Mucosa of descending colon (tissue), 3 donors: ENCODE measurements around the gene TM2D3. TPM values are rescaled to one million over a fixed set of nuclear protein-coding genes. Genes with fewer than 3 reads are reported as not detected.
A peak's percentile ranks its signal among the peaks of the same experiment; 100 is the strongest.

Source experiments
- ATAC-seq: fragments of 200-7000 bp; cut with Tn5 transposase; one replicate; pipeline ENCODE4 v1.9.1; 2020; ENCODE audit warnings: mild to moderate bottlenecking, moderate library complexity
- DNase-seq, 3 donors: peaks; one replicate each; pipeline ENCODE4 v3.0.0-alpha.2; 2020
- H3K36me3 ChIP-seq: fragments of 200-600 bp; one replicate; pipeline ENCODE4 v1.8.0; 2021; ENCODE audit warnings: low read depth, mild to moderate bottlenecking
- H3K4me1 ChIP-seq: fragments of 200-600 bp; one replicate; pipeline ENCODE4 v1.8.0; 2021; ENCODE audit warnings: low read depth, mild to moderate bottlenecking
- H3K4me3 ChIP-seq: fragments of 200-600 bp; one replicate; pipeline ENCODE4 v1.8.0; 2021; ENCODE audit warnings: mild to moderate bottlenecking
- H3K9me3 ChIP-seq: fragments of 200-600 bp; one replicate; pipeline ENCODE4 v1.8.0; 2021; ENCODE audit warnings: mild to moderate bottlenecking
- intact Hi-C, 2 donors: fragments of 100-400 bp; cut with DNase I in 1 of 2; cut with micrococcal nuclease in 1 of 2; formaldehyde crosslinking; loops; one replicate each; pipeline versions ENCODE4 v1.11.0 to v1.11.1; 2022; cut with DNase I, micrococcal nuclease
- total RNA-seq, 3 donors: library from RNA; stranded (reverse); fragmentation: NEBNext Ultra II Directional in 2 of 3; extraction: Animal tissue kit (Norgen Biotek cat#: 25700) in 2 of 3; gene quantifications; one replicate each; pipeline versions ENCODE4 v1.2.1 to v1.2.4, GENCODE V29; 2021 to 2023
- TF ChIP-seq, protein P1 (sequence below): fragments of 200-600 bp; IDR thresholded peaks from one replicate; pipeline ENCODE4 v1.8.0; 2022; ENCODE audit warnings: antibody characterized with exemption, mild to moderate bottlenecking
- donor health status: DM: no; HTN: no; CAD: no; lungs with moderate emphysema.
- donor health status: DM: no; HTN: no; CAD: no.
- donor health status: DM: no; HTN: yes; CAD: no.

TM2D3 gene
- total RNA-seq, 3 donors from 2014 or later: 30.9 to 54.0 (median 35.8) TPM

DNA sequence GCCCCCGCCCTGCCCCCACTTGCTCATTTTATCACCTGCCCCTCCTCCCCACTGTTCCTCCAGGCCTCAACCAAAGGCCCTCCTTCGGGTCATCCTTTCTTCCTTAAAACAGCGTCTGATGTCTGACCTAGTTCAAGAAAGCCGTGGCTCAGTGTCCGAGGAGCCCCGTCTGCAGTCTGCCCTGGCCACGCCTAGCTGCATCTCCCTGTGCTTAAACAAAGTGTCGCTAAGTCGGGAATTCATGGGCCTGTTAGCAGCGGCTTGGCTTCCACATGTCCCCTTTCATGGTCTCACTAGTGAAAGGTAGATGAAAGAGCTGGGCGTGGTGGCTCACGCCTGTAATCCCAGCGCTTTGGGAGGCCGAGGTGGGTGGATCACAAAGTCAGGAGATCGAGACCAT, 41.2 kb downstream of the TM2D3 start:
- TF ChIP-seq, protein P1, sequence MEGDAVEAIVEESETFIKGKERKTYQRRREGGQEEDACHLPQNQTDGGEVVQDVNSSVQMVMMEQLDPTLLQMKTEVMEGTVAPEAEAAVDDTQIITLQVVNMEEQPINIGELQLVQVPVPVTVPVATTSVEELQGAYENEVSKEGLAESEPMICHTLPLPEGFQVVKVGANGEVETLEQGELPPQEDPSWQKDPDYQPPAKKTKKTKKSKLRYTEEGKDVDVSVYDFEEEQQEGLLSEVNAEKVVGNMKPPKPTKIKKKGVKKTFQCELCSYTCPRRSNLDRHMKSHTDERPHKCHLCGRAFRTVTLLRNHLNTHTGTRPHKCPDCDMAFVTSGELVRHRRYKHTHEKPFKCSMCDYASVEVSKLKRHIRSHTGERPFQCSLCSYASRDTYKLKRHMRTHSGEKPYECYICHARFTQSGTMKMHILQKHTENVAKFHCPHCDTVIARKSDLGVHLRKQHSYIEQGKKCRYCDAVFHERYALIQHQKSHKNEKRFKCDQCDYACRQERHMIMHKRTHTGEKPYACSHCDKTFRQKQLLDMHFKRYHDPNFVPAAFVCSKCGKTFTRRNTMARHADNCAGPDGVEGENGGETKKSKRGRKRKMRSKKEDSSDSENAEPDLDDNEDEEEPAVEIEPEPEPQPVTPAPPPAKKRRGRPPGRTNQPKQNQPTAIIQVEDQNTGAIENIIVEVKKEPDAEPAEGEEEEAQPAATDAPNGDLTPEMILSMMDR: no peak
- Histone ChIP-seq H3K4me3 (no peak overlapping the region), H3K9me3 (no peaks in the 10 kb centered on the region), H3K36me3 (no peaks in the 10 kb centered on the region), H3K4me1 (peaks cover 2% of the 10 kb centered on the region)
- ATAC-seq (no peak), DNase-seq (no peak)
- intact Hi-C loops: no loop called here

- H3K4me1 ChIP-seq: no peaks in the 10 kb centered on the region
Observed at GRCh38 chr15:101610611-101611000, 41.6 kb downstream of the TM2D3 start.

DNA sequence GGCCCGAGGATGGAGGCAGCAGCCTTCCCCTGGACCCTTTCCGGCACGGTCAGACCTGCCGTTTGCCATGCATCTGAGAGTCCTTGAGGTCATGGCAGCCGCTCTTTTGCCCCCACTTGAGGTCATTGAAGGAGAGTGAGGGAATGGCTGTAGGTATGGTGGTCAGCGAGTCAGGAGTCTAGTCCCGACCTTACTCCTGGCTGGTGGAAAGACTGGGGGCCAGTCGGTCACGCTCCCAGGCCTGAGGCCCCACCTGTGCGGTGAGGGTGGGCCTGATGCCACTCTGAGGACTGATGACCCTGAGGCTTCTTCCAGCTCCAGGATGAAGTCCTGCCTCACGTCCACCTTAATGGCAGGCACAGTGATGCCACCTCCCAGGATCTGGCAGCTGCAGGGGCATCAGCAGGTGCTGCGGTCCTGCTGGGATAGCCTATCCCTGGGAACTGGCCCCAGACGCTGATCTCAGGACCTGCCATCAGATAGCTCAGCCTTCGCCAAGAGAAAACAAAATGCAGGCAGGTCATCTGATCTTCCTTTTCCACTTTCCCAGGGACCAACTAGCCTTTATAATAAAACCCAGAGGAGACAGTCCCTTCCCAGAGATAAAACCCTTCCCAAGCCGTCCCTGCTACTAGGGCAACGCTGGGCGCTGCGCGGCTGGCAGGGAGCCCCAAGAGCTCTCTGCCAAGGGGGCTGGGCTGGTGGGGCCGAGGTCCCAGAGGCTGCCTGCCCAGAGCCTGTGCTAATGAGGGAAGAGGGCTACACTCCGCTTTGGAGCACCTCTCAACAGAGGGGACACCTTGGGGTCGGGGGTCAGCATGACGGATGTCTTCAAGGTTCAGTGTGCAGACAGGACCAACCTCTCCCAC, 42.2 kb downstream of the TM2D3 start:
- DNase-seq: no peak
- no peak for ATAC-seq
- Histone ChIP-seq H3K36me3 (no peaks in the 10 kb centered on the region), H3K9me3 (no peaks in the 10 kb centered on the region), H3K4me3 (no peak overlapping the region), H3K4me1 (no peaks in the 10 kb centered on the region)
- intact Hi-C loops: no loop called here
- TF ChIP-seq, protein P1: no peak

More at GRCh38 chr15:101610611-101611000, 41.6 kb downstream of the TM2D3 start:
- ATAC-seq (no peak), DNase-seq (no peak)
- no peaks in the 10 kb centered on the region for H3K36me3 ChIP-seq
- no peak overlapping the region for H3K4me3 ChIP-seq
- intact Hi-C loops: no loop called here
- TF ChIP-seq, protein P1: no peak
- H3K9me3 ChIP-seq: no peaks in the 10 kb centered on the region

DNA sequence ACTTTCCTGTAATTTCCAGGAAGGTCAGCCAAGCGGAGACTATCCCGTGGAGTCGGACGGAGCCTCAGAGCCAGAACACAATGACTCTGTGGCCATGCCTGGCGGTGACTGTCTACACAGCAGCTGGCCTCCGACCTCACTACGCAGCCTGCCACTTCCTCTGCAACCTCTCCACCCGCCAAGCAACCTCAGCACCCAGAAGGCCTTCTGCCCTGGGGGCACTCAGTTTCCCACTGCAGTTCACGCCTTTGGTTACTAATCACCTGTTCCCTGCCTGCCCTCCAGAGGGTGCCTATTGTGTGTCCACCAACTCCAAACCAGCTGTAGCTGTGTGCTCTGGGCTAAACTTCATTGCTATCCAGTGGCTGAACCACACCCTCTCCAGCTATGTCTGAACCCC, 44.0 kb downstream of the TM2D3 start:
- intact Hi-C loops: no loop called here
- ATAC-seq (peak; percentile 13), DNase-seq (no peak)
- H3K36me3 ChIP-seq: no peaks in the 10 kb centered on the region
- TF ChIP-seq, protein P1: no peak
- no peaks in the 10 kb centered on the region for H3K4me1 ChIP-seq
- H3K9me3 ChIP-seq: no peaks in the 10 kb centered on the region
- H3K4me3 ChIP-seq: no peak overlapping the region

DNA sequence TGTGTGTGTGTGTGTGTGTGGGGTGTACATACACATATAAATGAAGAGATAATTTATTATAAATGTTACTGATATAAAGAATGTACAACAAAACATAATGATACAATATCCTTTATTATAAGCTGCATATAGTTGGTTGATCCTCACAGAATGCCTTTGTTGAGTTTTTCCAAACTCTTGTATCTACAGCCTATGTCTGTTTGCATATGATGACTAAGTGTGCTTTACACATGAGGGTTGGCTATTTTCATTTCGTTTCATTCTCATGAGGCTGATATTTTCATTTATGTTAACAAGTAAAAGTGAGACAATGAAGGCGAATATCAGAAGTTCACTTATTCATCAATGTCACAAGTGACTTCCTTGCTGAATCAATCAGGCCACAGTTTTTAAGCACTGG, 45.1 kb downstream of the TM2D3 start:
- no peaks in the 10 kb centered on the region for H3K4me1 ChIP-seq
- intact Hi-C loops: no loop called here
- TF ChIP-seq, protein P1: no peak
- no peak for DNase-seq
- no peaks in the 10 kb centered on the region for H3K9me3 ChIP-seq
- ATAC-seq: no peak
- no peaks in the 10 kb centered on the region for H3K36me3 ChIP-seq
- H3K4me3 ChIP-seq: no peak overlapping the region
